Measurements from ENCODE around the gene AP3D1. TPM values are rescaled to one million over a fixed set of nuclear protein-coding genes. Genes with fewer than 3 reads are reported as not detected.

AP3D1 gene
- total RNA-seq, 1 donor from 2014 or later = 114 TPM

DNA sequence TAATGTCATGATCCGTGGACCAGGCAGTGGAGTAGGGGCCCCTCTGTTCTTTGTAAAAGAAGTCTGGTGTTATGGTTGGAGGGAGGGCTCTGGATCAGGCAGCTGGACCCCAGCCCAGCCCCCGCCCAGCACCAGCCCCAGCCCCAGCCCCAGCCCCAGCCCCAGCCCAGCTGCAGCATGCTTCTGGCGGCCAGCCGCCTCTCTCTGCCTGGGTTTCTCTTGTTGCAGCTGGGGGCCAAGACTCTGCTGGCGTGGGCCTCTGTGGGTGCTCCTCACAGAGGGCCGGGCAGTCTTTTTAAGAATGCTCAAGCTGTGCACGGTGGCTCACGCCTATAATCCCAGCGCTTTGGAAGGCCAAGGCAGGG, 30.2 kb upstream of the AP3D1 start:
- no peak for DNase-seq (ENCODE audit: low read depth)

DNA sequence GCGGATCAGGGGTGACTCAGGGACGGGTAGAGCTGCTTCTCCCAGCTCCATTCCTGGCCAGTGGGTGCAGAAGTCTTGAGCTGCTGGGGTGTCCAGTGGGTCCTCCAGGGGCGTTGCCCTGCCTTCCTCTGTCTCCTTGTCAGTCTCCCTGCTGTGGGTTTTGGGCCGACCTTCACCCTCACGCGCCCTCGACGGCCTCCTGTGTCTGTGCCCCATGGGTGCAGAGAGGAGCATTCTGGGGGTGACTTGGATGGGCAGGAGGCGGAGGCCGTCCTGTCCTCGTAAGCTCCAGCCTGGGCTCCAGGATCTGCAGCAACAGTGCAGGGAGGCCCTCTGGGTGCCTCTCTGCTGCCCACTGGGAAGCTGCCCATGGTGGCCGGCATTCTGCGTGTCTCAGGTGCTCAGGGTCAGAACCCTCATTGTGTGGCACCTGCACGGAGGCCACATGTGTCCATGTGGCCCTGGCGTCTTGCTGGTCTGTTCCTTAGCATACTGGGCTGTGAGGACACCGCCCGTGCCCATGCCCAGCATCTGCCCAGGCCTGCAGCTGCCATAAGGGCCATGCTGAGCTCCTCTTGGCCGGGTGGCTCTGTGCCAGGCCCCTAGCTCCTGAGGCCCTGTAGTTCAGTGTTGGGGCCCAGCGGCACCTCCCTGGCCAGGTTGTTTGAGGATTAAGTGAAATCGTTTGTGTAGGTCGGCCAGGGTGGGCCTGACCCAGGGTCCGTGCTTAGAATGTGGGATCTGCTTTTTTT, 29.7 kb upstream of the AP3D1 start:
- DNase-seq (ENCODE audit: low read depth) = no peak

GRCh38 chr19:2180114-2180513, 28.7 kb upstream of the AP3D1 start:
- no peak for DNase-seq (ENCODE audit: low read depth)

DNA sequence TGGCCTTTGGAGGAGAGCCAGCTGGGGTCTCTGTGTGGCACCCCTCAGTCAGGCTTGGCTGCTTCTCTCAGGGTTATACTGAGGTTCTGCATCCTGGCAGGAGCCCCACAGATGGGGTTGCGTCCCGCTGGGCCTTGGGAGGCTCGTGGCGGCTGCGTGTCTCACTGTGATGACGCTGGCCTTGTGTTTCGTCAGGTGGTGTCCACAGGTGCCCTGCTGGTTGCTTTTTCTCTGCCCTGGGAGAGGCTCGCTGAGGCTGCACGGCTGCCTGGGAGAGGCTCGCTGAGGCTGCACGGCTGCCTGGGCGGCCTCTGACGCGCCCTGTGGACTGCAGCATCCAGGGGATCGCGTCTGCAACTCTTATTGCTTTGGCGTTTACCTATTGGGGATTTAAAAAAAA, 27.7 kb upstream of the AP3D1 start:
- DNase-seq (ENCODE audit: low read depth) = no peak

GRCh38 chr19:2176337-2176994, 25.1 kb upstream of the AP3D1 start:
- peak; percentile 24 for DNase-seq (ENCODE audit: low read depth)

GRCh38 chr19:2175742-2176141, 24.4 kb upstream of the AP3D1 start:
- DNase-seq (ENCODE audit: low read depth) = no peak

DNA sequence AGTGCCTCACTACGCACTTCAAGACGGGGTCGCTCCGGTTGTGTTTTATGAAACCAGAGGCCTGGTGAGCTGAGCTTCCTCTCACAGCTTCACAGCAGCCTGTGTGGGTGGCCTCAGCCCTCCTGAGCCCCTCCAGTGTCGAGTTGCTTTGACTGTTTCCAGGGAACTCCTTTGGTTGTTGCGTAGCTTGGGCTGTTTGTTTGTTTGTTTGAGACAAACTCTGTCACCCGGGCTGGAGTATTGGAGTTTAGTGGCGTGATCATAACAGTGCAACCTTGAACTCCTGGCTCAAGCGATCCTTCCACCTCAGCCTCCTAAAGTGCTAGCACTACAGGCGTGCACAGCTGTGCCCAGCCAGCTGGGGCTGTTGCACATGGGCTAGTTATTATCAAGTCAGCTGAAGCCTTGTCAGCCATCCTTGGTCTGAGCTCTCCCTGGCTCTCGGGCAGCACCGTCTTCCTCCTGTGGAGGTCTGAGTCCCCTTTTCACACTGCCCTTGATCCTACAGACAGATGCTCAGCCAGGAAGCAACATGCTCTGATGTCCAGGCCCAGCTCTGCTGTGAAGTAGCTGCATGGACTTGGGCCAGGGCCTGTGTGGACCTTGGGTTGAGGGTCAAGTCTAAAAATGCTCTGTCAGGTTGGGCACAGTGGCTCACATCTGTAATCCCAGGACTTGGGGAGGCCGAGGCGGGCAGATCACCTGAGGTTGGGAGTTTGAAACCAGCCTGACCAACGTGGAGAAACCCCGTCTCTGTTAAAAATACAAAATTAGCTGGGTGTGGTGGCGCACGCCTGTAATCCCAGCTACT, 22.6 kb upstream of the AP3D1 start:
- no peak for DNase-seq (ENCODE audit: low read depth)

- DNase-seq (ENCODE audit: low read depth) = no peak
Observed at GRCh38 chr19:2173388-2173766, 22.0 kb upstream of the AP3D1 start.

GRCh38 chr19:2171349-2172145, 20.2 kb upstream of the AP3D1 start:
- no peak for DNase-seq (ENCODE audit: low read depth)

DNA sequence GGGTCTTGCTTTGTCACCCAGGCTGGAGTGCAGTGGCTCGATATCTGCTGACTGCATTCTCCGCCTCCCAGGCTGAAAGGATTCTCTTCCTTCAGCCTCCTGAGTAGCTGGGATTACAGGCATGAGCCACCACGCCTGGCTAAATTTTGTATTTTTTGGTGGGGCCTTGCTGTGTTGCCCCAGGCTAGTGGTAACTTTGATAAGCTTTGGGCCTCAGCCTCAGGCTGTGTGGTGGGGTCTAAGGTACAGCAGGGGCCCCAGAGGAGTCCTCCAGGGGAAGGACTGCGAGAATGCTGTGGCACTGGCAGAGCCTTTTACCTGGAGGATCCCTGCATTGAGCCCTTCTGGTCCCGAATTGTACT, 19.6 kb upstream of the AP3D1 start:
- DNase-seq (ENCODE audit: low read depth) = no peak

DNA sequence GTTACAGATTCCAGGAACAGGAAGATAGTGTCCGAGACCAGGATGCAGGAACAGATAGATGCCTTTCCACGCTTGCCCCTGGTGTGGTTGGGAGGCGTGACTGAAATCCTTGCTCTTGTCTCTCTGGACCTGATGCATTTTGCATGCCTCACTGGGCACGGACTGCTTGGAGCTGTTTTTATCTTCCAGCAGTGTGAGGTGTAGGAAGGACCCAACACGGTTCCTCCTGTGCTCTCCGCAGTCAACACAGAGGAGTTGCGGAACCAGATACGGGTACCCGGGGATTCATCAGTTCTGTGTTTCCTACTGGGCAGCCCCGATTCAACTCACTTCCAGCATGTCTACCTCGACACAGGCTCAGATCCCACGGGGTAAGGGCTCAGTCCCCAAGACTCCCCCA, 18.9 kb upstream of the AP3D1 start:
- no peak for DNase-seq (ENCODE audit: low read depth)

DNA sequence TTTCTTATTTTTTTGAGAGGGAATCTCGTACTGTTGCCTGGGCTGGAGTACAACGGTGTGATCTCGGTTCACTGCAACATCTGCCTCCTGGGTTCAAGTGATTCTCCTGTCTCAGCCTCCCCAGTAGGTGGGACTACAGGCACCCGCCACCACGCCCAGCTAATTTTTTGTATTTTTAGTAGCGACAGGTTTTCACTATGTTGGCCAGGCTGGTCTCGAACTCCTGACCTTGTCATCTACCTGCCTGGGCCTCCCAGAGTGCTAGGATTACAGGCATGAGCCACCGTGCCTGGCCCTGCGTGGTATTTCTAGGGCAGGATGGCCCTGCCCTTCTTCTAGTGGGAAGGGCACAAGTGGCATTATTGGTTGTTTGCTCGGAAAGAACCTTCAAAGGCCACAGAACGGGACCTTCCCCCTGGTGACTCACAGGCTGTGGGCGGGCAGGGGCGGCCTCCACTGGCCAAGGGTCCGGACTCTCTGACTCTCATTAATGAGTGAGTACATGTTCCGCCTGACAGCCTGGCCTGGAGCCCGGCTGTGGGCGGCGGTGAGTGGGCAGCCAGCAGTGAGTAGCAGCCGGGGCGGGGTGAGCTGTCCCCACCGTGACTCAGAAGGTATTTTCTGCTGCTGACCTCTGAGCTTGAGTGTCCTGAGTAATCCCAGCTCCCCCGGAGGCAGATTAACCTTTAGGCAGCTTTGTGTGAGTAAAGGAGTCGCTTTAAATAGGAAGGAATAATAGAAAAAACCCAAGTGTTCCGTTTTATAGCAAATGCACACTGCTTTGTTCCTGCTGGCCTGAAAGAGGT, 17.5 kb upstream of the AP3D1 start:
- DNase-seq (ENCODE audit: low read depth) = peak; percentile 99

- DNase-seq (ENCODE audit: low read depth) = peak; percentile 78
Observed at GRCh38 chr19:2167896-2168618, 16.7 kb upstream of the AP3D1 start.

- DNase-seq (ENCODE audit: low read depth) = peak; percentile 48
Observed at GRCh38 chr19:2166741-2167738, 15.7 kb upstream of the AP3D1 start.

- DNase-seq (ENCODE audit: low read depth) = peak; percentile 27
Observed at GRCh38 chr19:2164020-2164998, 12.9 kb upstream of the AP3D1 start.

DNA sequence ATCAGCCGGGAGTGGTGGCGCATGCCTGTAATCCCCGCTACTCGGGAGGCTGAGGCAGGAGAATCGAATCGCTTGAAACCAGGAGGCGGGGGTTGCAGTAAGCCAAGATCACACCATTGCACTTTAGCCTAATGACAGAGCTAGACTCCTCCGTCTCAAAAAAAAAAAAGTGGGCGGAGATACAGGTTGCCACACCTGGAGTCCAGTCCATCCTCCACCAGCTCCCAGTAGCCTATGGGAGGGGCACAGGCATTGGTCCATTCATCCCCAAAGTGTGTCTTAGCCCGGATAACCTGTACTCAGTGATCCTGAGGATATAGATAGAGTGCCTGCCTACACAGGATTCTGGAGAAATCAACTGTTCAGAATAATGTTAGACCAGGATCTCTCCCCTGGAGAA, 9.0 kb upstream of the AP3D1 start:
- no peak for DNase-seq (ENCODE audit: low read depth)

DNA sequence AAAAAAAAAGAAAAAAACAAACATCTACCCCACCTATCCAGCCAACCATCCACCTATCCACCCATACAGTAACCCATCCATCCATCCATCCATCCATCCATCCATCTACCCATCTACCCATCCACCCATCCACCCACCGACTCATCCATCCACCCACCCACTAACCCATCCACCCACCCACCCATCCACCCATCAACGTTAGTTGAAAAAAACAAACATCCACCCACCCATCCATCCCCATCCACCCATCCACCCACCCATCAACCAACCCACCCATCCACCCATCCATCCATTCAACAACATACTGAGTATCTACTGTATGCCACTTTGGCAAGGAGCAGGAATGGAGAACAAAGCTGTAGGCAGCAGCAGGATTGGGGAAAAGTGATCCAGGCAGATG, 6.1 kb upstream of the AP3D1 start:
- no peak for DNase-seq (ENCODE audit: low read depth)

Measured in myocyte (in vitro differentiated cells).